ENCODE results near the gene MPDZ.

MPDZ gene

GRCh38 chr9:13083963-13084528 is 195.4 kb downstream of the MPDZ start:
- no peak for DNase-seq (ENCODE audit: low read depth in 3 of 3, low spot score in 1 of 3)

GRCh38 chr9:13083366-13083765 is 196.1 kb downstream of the MPDZ start:
- DNase-seq (ENCODE audit: low read depth in 3 of 3, low spot score in 1 of 3), result no peak

DNA sequence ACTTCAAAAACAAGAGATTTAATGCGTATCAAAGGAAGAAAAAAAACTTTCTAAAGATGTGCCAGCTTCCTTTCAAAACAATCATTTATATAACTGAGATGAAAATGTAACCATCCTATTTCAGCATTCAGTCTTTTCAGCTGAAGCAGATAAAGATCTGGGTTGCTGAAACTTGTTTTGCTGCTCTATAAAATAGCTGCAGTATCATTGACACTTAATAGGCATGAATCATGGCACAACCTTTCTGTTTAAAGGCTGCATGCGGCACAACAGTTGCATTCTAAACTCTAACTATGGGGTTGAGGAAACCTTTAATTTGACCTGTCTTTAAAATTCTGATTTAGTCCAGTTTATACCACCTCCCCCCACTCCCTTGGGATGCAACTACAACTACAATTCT is 196.7 kb downstream of the MPDZ start:
- DNase-seq (ENCODE audit: low read depth in 3 of 3, low spot score in 1 of 3), result no peak

DNA sequence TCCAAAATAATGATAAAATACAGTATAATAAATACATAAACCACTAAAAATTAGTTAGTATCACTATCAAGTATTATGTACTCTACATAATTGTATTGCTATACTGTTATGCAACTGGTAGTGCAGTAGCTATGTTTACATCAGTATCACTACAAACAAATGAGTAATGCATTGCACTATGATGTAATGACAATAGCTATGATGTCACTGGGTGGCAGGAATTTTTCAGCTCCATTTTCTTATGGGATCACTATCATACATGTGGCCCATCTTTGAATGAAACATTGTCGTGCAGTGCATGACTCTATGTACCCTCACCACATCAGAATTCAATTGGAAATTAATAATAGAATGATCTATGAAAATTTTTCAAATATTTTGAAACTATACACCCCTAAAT is 201.3 kb downstream of the MPDZ start:
- no peak for DNase-seq (ENCODE audit: low read depth in 3 of 3, low spot score in 1 of 3)

- DNase-seq (ENCODE audit: low read depth in 3 of 3, low spot score in 1 of 3), result no peak
Measured at GRCh38 chr9:13076616-13077015, 202.9 kb downstream of the MPDZ start.

- no peak for DNase-seq (ENCODE audit: low read depth in 3 of 3, low spot score in 1 of 3)
Measured at GRCh38 chr9:13071921-13072320, 207.6 kb downstream of the MPDZ start.

DNA sequence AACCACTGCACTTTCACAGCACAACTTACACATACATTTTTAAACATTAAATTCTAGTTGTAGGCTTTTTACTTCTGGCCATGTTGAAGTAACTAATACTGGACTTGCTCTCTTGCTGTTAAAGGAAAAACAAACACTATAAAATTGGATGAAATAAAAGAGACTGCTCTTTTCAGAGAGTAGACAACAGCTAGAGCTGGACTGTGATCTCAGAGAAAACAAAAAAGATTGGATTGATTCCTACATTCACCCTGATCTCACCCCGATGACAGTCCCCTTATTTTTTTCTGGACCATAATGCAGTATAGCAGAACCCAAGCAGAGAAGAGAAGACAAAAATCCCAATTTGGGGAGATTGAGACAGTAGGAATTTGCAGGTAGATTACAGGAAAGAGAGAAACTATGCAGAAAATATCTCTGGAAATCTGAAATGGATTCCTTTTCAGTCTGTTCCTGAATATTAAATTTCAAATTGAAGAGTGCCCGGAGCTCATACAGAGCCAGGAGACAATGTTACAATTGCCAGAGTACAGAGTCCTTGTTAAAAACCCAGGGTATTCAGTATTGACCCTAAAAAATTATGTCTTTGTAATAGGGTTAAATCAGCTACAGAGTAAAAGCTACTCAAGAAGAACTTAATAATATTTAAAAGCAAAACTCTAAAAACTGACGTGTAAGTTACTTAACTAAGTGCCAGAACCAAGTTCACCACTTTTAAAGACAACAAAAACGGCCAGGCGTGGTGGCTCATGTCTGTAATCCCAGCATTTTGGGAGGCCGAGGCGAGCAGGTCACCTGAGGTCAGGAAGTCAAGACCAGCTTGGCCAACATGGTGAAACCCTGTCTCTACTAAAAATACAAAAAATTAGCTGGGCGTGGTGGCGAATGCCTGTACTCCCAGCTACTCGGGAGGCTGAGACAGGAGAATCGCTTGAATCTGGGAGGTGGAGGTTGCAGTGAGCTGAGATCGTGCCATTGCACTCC is 208.6 kb downstream of the MPDZ start:
- no peak for DNase-seq (ENCODE audit: low read depth in 3 of 3, low spot score in 1 of 3)

DNA sequence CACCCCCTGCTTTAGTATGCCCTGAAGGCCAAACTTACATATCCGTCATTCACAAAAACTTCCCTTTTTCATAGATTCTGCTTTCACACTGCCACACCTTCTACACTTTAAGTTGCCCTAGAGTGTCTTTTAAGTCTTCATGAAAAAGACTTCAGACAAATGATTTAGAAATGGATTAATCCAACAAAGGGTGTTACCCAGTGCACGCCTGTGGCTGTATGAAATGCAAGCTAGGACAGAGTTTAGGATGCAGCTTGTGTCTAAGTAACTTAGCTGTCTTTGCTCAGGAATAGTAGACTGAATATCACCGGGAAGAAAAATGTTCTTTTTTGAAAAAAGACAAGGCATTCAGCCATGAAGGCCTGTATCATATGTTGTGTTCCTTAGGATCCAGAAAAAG is 210.0 kb downstream of the MPDZ start:
- DNase-seq (ENCODE audit: low read depth in 3 of 3, low spot score in 1 of 3), result no peak

GRCh38 chr9:13064676-13065075 is 214.8 kb downstream of the MPDZ start:
- DNase-seq (ENCODE audit: low read depth in 3 of 3, low spot score in 1 of 3), result no peak

DNA sequence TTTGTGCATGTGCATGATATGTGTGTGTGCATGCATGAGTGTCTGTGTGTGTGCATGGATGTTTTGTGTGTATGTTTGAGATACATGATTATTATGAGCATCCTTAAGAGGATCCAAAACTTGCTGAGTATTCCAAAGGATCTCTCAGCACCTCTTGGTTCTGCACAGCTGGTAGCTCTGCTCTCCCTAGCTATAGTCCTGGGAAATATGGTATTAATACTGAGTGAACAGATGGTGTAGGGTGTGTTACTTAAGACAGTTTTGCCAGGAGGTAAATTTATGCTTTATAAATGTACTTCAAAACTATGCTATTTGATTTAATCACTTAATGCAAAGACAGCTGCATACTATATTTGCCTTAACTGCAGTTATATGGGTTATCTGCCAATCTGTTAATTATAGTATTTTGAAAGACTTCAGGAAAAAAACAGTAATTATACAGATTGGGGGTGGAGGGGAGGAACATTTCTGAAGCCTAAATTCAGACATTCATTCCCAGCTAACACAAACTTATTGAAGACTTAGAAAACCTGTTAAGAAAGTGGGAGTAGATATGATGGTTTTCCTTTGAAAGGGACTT is 215.5 kb downstream of the MPDZ start:
- DNase-seq (ENCODE audit: low read depth in 3 of 3, low spot score in 1 of 3), result no peak

GRCh38 chr9:13061390-13061789 is 218.1 kb downstream of the MPDZ start:
- no peak for DNase-seq (ENCODE audit: low read depth in 3 of 3, low spot score in 1 of 3)

Measured in stimulated activated CD4-positive, alpha-beta T cell treated with anti-CD3 and anti-CD28 coated beads, TNF-alpha, amount 100 ng/mL, for 1 hour (primary cell).